OCI-LY3 (cell line): Measurements from ENCODE around the gene TEX29.

Experiments
- H2AFZ ChIP-seq: fragments of 200-600, 300-600 bp; shearing (Covaris generic); 2 replicates; pipeline ENCODE4 v1.6.0; 2014; ENCODE audit warnings: antibody characterized with exemption, low read depth, low read length
- H3K27ac ChIP-seq: fragments of 200-600, 300-600 bp; sonication (generic); 2 replicates; pipeline ENCODE4 v1.5.1; 2014; ENCODE audit warnings: mild to moderate bottlenecking, low read length, moderate library complexity, mixed read lengths
- H3K27me3 ChIP-seq: fragments of 200-600, 300-600 bp; sonication (generic); 2 replicates; pipeline ENCODE4 v1.6.1; 2014; ENCODE audit warnings: low read depth, low read length, mixed read lengths
- H3K36me3 ChIP-seq: fragments of 200-600, 300-600 bp; sonication (generic); replicated peaks from 2 replicates; pipeline ENCODE3; 2014; ENCODE audit warnings: low read depth, low read length, mixed read lengths
- H3K4me1 ChIP-seq: fragments of 300-600, 200-600 bp; sonication (generic); 2 replicates; pipeline ENCODE4 v1.6.1; 2014; ENCODE audit warnings: low read length, mixed read lengths
- H3K4me2 ChIP-seq: fragments of 200-600, 300-600 bp; sonication (generic); 2 replicates; pipeline ENCODE4 v1.6.1; 2014; ENCODE audit warnings: low read length, mixed read lengths
- H3K4me3 ChIP-seq: fragments of 300-600, 200-600 bp; sonication (generic); 2 replicates; pipeline ENCODE4 v1.5.1; 2014; ENCODE audit warnings: antibody characterized with exemption, mild to moderate bottlenecking, low read length, moderate library complexity
- H3K79me2 ChIP-seq: fragments of 300-600, 200-600 bp; shearing (Covaris generic); 2 replicates; pipeline ENCODE4 v1.6.1; 2014; ENCODE audit warnings: mild to moderate bottlenecking, low read length, mixed read lengths
- H3K9ac ChIP-seq: fragments of 300-600, 200-600 bp; shearing (Covaris generic); 2 replicates; pipeline ENCODE4 v1.6.0; 2014; ENCODE audit warnings: mild to moderate bottlenecking, low read length, moderate library complexity
- H3K9me3 ChIP-seq: fragments of 200-600, 300-600 bp; shearing (Covaris generic); 2 replicates; pipeline ENCODE4 v1.6.1; 2014; ENCODE audit warnings: low read length, mixed read lengths; ENCODE audit not compliant: insufficient read depth
- H4K20me1 ChIP-seq: fragments of 200-600, 300-600 bp; sonication (generic); 2 replicates; pipeline ENCODE4 v1.6.1; 2016; ENCODE audit warnings: low read length, mixed read lengths; ENCODE audit not compliant: insufficient read depth
- CTCF ChIP-seq: fragments of 200-600, 300-600 bp; sonication (generic); IDR thresholded peaks from 2 replicates; pipeline ENCODE4 v1.5.1; 2014; ENCODE audit warnings: antibody characterized with exemption, low read length, low read depth
- EZH2phosphoT487 ChIP-seq: fragments of 200-600 bp; shearing (Covaris generic); IDR thresholded peaks from 2 replicates; pipeline ENCODE4 v1.6.1; 2018; ENCODE audit warnings: antibody characterized with exemption, mixed run types, low read depth

The TEX29 gene

GRCh38 chr13:111282997-111283396 is 37.4 kb upstream of the TEX29 start:
- Histone ChIP-seq H2AFZ (no peak overlapping the region), H3K4me2 (no peak overlapping the region), H3K4me1 (no peaks in the 10 kb centered on the region), H3K9ac (no peak overlapping the region), H3K36me3 (peaks cover 71% of the 10 kb centered on the region), H3K79me2 (no peaks in the 10 kb centered on the region), H3K27me3 (no peaks in the 10 kb centered on the region), H3K9me3 (no peaks in the 10 kb centered on the region), H3K4me3 (no peak overlapping the region), H3K27ac (no peak overlapping the region), H4K20me1 (no peaks in the 10 kb centered on the region)
- no peak for TF ChIP-seq EZH2phosphoT487
- TF ChIP-seq CTCF = no peak

GRCh38 chr13:111283457-111283856 is 37.0 kb upstream of the TEX29 start:
- H3K36me3 ChIP-seq = peaks cover 71% of the 10 kb centered on the region
- no peaks in the 10 kb centered on the region for H3K9me3 ChIP-seq
- H3K27me3 ChIP-seq = no peaks in the 10 kb centered on the region
- no peak overlapping the region for H2AFZ ChIP-seq
- no peak overlapping the region for H3K27ac ChIP-seq
- TF ChIP-seq EZH2phosphoT487 (no peak), CTCF (no peak)
- H4K20me1 ChIP-seq = no peaks in the 10 kb centered on the region
- H3K79me2 ChIP-seq = no peaks in the 10 kb centered on the region
- no peak overlapping the region for H3K4me2 ChIP-seq
- no peak overlapping the region for H3K4me3 ChIP-seq
- H3K4me1 ChIP-seq = no peaks in the 10 kb centered on the region
- no peak overlapping the region for H3K9ac ChIP-seq

- Histone ChIP-seq H3K27ac (no peak overlapping the region), H3K27me3 (no peaks in the 10 kb centered on the region), H3K79me2 (no peaks in the 10 kb centered on the region), H3K36me3 (peaks cover 68% of the 10 kb centered on the region), H3K4me1 (no peaks in the 10 kb centered on the region), H3K9me3 (no peaks in the 10 kb centered on the region), H3K4me3 (no peak overlapping the region), H4K20me1 (no peaks in the 10 kb centered on the region), H3K9ac (no peak overlapping the region), H3K4me2 (no peak overlapping the region), H2AFZ (no peak overlapping the region)
- TF ChIP-seq EZH2phosphoT487 (no peak), CTCF (no peak)
Observed at GRCh38 chr13:111283991-111284390, 36.5 kb upstream of the TEX29 start.

- H3K27ac ChIP-seq = no peak overlapping the region
- H2AFZ ChIP-seq = no peak overlapping the region
- H3K9ac ChIP-seq = no peak overlapping the region
- H4K20me1 ChIP-seq = no peaks in the 10 kb centered on the region
- no peaks in the 10 kb centered on the region for H3K4me1 ChIP-seq
- H3K9me3 ChIP-seq = no peaks in the 10 kb centered on the region
- no peak for TF ChIP-seq CTCF
- TF ChIP-seq EZH2phosphoT487 = no peak
- H3K79me2 ChIP-seq = no peaks in the 10 kb centered on the region
- peaks cover 72% of the 10 kb centered on the region for H3K36me3 ChIP-seq
- H3K27me3 ChIP-seq = no peaks in the 10 kb centered on the region
- H3K4me3 ChIP-seq = no peak overlapping the region
- H3K4me2 ChIP-seq = no peak overlapping the region
Observed at GRCh38 chr13:111284565-111284964, 35.9 kb upstream of the TEX29 start.
